CD14-positive monocyte (primary cell): ENCODE results near the gene TMEM214. TPM values are rescaled to one million over a fixed set of nuclear protein-coding genes. Genes with fewer than 3 reads are reported as not detected.

Experiments used
- DNase-seq, 3 donors: peaks; one replicate each; pipeline ENCODE4 v3.0.0-alpha.2; 2011 to 2022
- H2AFZ ChIP-seq: 2 replicates; pipeline ENCODE4 v1.6.0; 2012; ENCODE audit warnings: mild to moderate bottlenecking, low read depth, low read length, inconsistent platforms; ENCODE audit not compliant: insufficient read depth, poor library complexity, severe bottlenecking
- H3K27ac ChIP-seq, 2 donors: 1 replicate in 1 of 2; 2 replicates in 1 of 2; pipeline ENCODE4 v1.5.1; 2012 to 2013; ENCODE audit warnings: low read length in 2 of 2, control low read depth in 1 of 2, inconsistent platforms in 1 of 2, low read depth in 1 of 2, mild to moderate bottlenecking in 1 of 2
- H3K27me3 ChIP-seq, 2 donors: one replicate each; pipeline versions ENCODE4 v1.6.0 to v1.6.1; 2011 to 2013; ENCODE audit warnings: low read length in 2 of 2; ENCODE audit not compliant: control insufficient read depth in 2 of 2, insufficient read depth in 2 of 2
- H3K36me3 ChIP-seq, 2 donors: replicated peaks in 1 of 2; 1 replicate in 1 of 2; 2 replicates in 1 of 2; pipeline versions ENCODE4 v1.5.1 to v1.6.1; 2012 to 2013; ENCODE audit warnings: low read length in 2 of 2, control low read depth in 1 of 2, inconsistent platforms in 1 of 2, mild to moderate bottlenecking in 1 of 2; ENCODE audit not compliant: insufficient read depth in 2 of 2, control insufficient read depth in 1 of 2
- H3K4me1 ChIP-seq, 2 donors: 1 replicate in 1 of 2; 2 replicates in 1 of 2; pipeline versions ENCODE4 v1.5.1 to v1.6.1; 2012 to 2013; ENCODE audit warnings: low read length in 2 of 2, control low read depth in 1 of 2, inconsistent platforms in 1 of 2, mild to moderate bottlenecking in 1 of 2, moderate library complexity in 1 of 2; ENCODE audit not compliant: insufficient read depth in 2 of 2, control insufficient read depth in 1 of 2
- H3K4me2 ChIP-seq: replicated peaks from 2 replicates; pipeline ENCODE3; 2012; ENCODE audit warnings: low read length, moderate library complexity, mild to moderate bottlenecking; ENCODE audit not compliant: poor library complexity, severe bottlenecking; ENCODE audit errors: extremely low read depth
- H3K4me3 ChIP-seq, 3 experiments: fragments of 200-600 bp in 1 of 3; sonication (generic) in 1 of 3; replicated peaks in 1 of 3; 1 replicate in 2 of 3; 2 replicates in 1 of 3; pipeline ENCODE4 v1.5.1; 2011 to 2013; ENCODE audit warnings: low read length in 3 of 3, mild to moderate bottlenecking in 3 of 3, control low read depth in 2 of 3, low read depth in 2 of 3, inconsistent platforms in 1 of 3, moderate library complexity in 1 of 3
- H3K79me2 ChIP-seq: 2 replicates; pipeline ENCODE4 v1.6.0; 2012; ENCODE audit warnings: mild to moderate bottlenecking, control low read depth, inconsistent platforms, low read length, moderate library complexity; ENCODE audit not compliant: insufficient read depth
- H3K9ac ChIP-seq: 2 replicates; pipeline ENCODE4 v1.6.0; 2017; ENCODE audit warnings: low read length, mild to moderate bottlenecking; ENCODE audit not compliant: insufficient read depth, poor library complexity, severe bottlenecking
- H3K9me3 ChIP-seq, 2 donors: replicated peaks in 1 of 2; 1 replicate in 1 of 2; 2 replicates in 1 of 2; pipeline versions ENCODE4 v1.5.1 to v1.6.1; 2012 to 2013; ENCODE audit warnings: low read length in 2 of 2, control low read depth in 1 of 2; ENCODE audit not compliant: control insufficient read depth in 1 of 2, insufficient read depth in 1 of 2
- H4K20me1 ChIP-seq: 2 replicates; pipeline ENCODE4 v1.6.0; 2012; ENCODE audit warnings: mild to moderate bottlenecking, low read length, control low read depth, moderate library complexity; ENCODE audit not compliant: insufficient read depth
- H3K27ac Mint-ChIP-seq, 7 donors: one replicate each; pipeline ENCODE4 v1.8.0; 2020; ENCODE audit warnings: mild to moderate bottlenecking in 7 of 7, mixed read lengths in 7 of 7, moderate library complexity in 6 of 7, inconsistent platforms in 2 of 7
- H3K27me3 Mint-ChIP-seq, 3 donors: one replicate each; pipeline ENCODE4 v1.8.0; 2021 to 2022; ENCODE audit warnings: low read depth in 3 of 3, mild to moderate bottlenecking in 3 of 3, mixed read lengths in 3 of 3, moderate library complexity in 3 of 3, inconsistent platforms in 1 of 3
- H3K36me3 Mint-ChIP-seq, 2 donors: one replicate each; pipeline ENCODE4 v1.8.0; 2020; ENCODE audit warnings: mixed read lengths in 2 of 2, inconsistent platforms in 1 of 2, mild to moderate bottlenecking in 1 of 2
- H3K4me1 Mint-ChIP-seq: one replicate; pipeline ENCODE4 v1.8.0; 2020; ENCODE audit warnings: mild to moderate bottlenecking, mixed read lengths
- H3K4me3 Mint-ChIP-seq, 2 donors: one replicate each; pipeline ENCODE4 v1.8.0; 2020; ENCODE audit warnings: mild to moderate bottlenecking in 2 of 2, mixed read lengths in 2 of 2, moderate library complexity in 1 of 2
- H3K9me3 Mint-ChIP-seq, 7 donors: one replicate each; pipeline ENCODE4 v1.8.0; 2020 to 2022; ENCODE audit warnings: mixed read lengths in 7 of 7, mild to moderate bottlenecking in 6 of 7, moderate library complexity in 6 of 7, inconsistent platforms in 2 of 7
- CTCF ChIP-seq: fragments of 200-600 bp; IDR thresholded peaks from one replicate; pipeline ENCODE4 v1.8.0; 2022; ENCODE audit warnings: antibody characterized with exemption, mild to moderate bottlenecking
- WGBS: methylation state at CpG from one replicate; pipeline ENCODE4 v1.1.5; 2013; ENCODE audit warnings: missing lambda C conversion rate; ENCODE audit not compliant: insufficient coverage; 5-methylcytosine and 5-hydroxymethylcytosine counted together
- intact Hi-C, 2 donors: fragments of 100-400 bp; cut with micrococcal nuclease; formaldehyde crosslinking; loops; one replicate each; pipeline versions ENCODE4 v1.15.0 to v1.15.1; 2023
- polyA plus RNA-seq, 3 donors: library from polyadenylated mRNA; depleted of rRNA in 1 of 3; unstranded in 2 of 3; stranded (reverse) in 1 of 3; fragments of 300-500 nt in 2 of 3; fragments of >200 nt in 1 of 3; fragmentation: Illumina TruSeq in 2 of 3; gene quantifications; 1 replicate in 2 of 3; 2 replicates in 1 of 3; pipeline ENCODE4 v1.2.3, GENCODE V29; 2012 to 2021

TMEM214 gene
- polyA plus RNA-seq, 3 donors: 18.3 to 61.7 (median 26.9) TPM

GRCh38 chr2:27086090-27086723 lies 53.4 kb downstream of the TMEM214 start:
- no peaks in the 10 kb centered on the region for H4K20me1 ChIP-seq
- H3K4me3 Mint-ChIP-seq: peak overlapping the region; percentile 85 to 86
- no peaks in the 10 kb centered on the region for H3K9me3 ChIP-seq
- H2AFZ ChIP-seq: peak overlapping the region; percentile 94
- H3K79me2 ChIP-seq: no peaks in the 10 kb centered on the region
- peaks cover 0 to 7% (median 5%) of the 10 kb centered on the region in 3 donors for H3K27me3 Mint-ChIP-seq
- H3K4me1 ChIP-seq: peaks cover 34 to 41% of the 10 kb centered on the region in 2 donors
- TF ChIP-seq CTCF: peak; percentile 92
- intact Hi-C loops: loop anchor here (5.0 kb wide), 2 partner anchors 34 to 126 kb away; partner anchors contain the start of genes AGBL5 (in 2 of the 2), ATRAID (in 1 of the 2) and SLC5A6 (in 1 of the 2)
- H3K4me1 Mint-ChIP-seq: peaks cover 31% of the 10 kb centered on the region
- WGBS: under 1% methylated on average over 81 of the region's 81 CpGs
- H3K9ac ChIP-seq: peak overlapping the region; percentile 74
- H3K36me3 Mint-ChIP-seq: no peaks in the 10 kb centered on the region
- H3K36me3 ChIP-seq: no peaks in the 10 kb centered on the region
- no peaks in the 10 kb centered on the region for H3K9me3 Mint-ChIP-seq
- peak overlapping the region; percentile 91 for H3K4me2 ChIP-seq
- H3K27ac Mint-ChIP-seq: peak overlapping the region; percentile 31 to 88 (median 85)
- H3K4me3 ChIP-seq: peak overlapping the region; percentile 56 to 77 (median 71)
- DNase-seq: peak; percentile 92 to 94 (median 93)
- no peaks in the 10 kb centered on the region for H3K27me3 ChIP-seq
- H3K27ac ChIP-seq: peak overlapping the region; percentile 70 to 84

GRCh38 chr2:27086724-27087593 lies 54.2 kb downstream of the TMEM214 start, which contains the start of gene KHK:
TSS of gene KHK (plus strand) at chr2:27086772. CDS start at chr2:27087260, 488 bp downstream.
- Histone ChIP-seq H3K9me3 (no peaks in the 10 kb centered on the region), H4K20me1 (no peaks in the 10 kb centered on the region), H3K36me3 (no peaks in the 10 kb centered on the region), H3K4me3 (peak within 1 kb of the TSS; percentile 60 to 77 (median 71)), H2AFZ (peak within 1 kb of the TSS; percentile 94), H3K9ac (peak within 1 kb of the TSS; percentile 74), H3K27me3 (no peaks in the 10 kb centered on the region), H3K4me1 (peaks cover 27 to 34% of the 10 kb centered on the region in 2 donors), H3K4me2 (peak within 1 kb of the TSS; percentile 91), H3K27ac (peak within 1 kb of the TSS; percentile 70 to 84), H3K79me2 (no peaks in the 10 kb centered on the region)
- H3K9me3 Mint-ChIP-seq: no peaks in the 10 kb centered on the region
- peaks cover 23% of the 10 kb centered on the region for H3K4me1 Mint-ChIP-seq
- peak within 1 kb of the TSS; percentile 31 to 88 (median 85) for H3K27ac Mint-ChIP-seq
- peaks cover 0 to 3% of the 10 kb centered on the region in 2 donors for H3K36me3 Mint-ChIP-seq
- peak within 1 kb of the TSS; percentile 85 to 92 for H3K4me3 Mint-ChIP-seq
- intact Hi-C loops: loop anchor here (5.0 kb wide), 2 partner anchors 35 to 125 kb away; partner anchors contain the start of genes AGBL5 (in 2 of the 2), ATRAID (in 1 of the 2) and SLC5A6 (in 1 of the 2)
- H3K27me3 Mint-ChIP-seq: peaks cover 0 to 7% (median 5%) of the 10 kb centered on the region in 3 donors
- peak; percentile 58 for TF ChIP-seq CTCF
- DNase-seq: no peak
- WGBS: 12% methylated on average over 54 of the region's 54 CpGs
